HG03097 (cell line): Measurements from ENCODE around the gene MYH9.
"Not testable (repeated sequence)": the region's sequence is repeated elsewhere in the genome, so short reads cannot be mapped to it uniquely, and the experiment has no call there.

Source experiments
- ATAC-seq: cut with Tn5 transposase; IDR thresholded peaks from one replicate; pipeline ENCODE4 v1.9.1; 2021; ENCODE audit not compliant: unreplicated experiment, low FRiP score

The MYH9 gene

DNA sequence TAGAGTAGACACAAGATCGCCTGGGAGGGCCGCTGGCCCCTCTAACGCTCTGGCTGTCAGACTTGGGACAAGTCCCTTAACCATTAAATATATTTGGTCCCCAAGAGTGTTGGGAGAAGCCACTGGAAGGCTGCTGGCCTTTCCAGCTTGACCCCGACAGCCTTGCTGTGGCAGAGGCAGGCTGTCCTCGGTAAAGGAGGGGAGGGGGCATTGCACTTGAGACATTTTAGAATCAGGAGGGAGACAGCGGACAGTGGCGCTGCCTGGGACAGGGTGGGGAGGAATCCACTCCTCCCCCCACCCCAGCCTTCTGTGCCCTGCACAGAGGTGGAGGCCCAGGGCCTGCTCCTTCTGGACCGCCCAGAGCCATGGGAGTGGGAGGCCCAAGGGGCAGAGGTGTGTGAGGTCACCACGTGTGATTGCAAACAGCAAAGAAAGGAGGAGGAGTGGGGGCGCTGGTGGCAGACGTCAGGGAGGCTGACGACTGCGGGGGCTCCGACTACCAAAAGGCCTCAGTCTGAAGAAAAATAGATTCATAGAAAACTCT is 105.9 kb downstream of the MYH9 start:
- no peak for ATAC-seq

GRCh38 chr22:36280379-36280778 is 107.4 kb downstream of the MYH9 start:
- ATAC-seq, result no peak

GRCh38 chr22:36279219-36279666 is 108.5 kb downstream of the MYH9 start:
- ATAC-seq, result no peak

DNA sequence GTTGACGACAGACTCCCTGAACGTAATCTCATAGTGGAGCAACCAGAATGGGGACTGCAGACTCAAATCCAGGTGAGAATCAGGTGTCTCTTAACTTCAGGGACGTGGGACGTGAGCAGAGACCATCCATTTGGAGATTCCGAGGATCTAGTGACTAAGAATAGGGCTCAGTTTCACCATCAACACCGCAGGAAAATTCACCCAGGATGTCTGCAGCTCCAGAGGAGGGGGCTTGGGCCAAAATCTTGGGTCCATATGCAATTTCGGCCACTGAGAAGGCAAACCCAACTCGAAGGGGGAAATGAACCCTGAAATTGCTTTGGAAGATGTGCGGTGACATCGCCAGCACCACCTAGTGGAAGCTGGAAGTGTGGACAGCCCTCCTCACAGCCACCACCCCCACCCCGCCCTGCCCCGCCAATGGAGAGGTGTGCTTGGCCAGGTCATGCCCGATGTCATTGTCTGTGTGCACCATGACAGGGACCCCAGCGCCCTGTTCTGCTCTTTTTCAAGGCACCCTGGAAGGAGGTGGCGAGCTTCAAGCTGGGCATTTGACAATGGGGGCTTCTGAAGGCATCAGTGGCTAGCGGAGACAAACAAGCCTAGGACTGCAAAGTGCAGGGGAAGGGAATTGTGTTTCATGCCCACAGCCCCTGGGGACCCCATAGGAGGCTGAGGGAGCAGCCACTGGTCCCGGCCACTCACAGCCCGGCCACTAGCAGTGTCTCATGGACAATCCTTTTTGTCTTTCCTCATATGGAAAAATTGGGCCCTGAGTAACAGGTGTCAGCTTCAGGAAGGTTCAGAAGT is 110.1 kb downstream of the MYH9 start:
- ATAC-seq, result no peak

DNA sequence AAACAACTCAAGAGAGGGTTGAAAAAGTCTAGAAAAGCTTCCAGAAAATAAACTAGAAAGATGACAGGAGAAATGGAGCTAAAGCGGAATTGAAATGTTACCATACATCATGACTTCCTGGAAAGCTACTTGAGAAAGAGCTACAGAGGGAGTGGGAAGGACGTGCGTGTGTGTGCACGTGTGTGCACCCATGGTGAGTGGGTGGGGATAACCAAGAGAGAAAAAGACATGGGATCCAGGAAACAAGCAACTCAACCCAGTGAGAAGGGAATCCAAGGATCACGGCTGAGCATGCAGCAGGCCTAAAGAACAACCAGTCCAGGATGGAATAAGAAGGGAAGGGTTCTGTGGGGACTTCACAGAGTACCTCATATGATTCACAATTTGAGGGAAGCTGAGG is 113.2 kb downstream of the MYH9 start:
- ATAC-seq, result no peak

DNA sequence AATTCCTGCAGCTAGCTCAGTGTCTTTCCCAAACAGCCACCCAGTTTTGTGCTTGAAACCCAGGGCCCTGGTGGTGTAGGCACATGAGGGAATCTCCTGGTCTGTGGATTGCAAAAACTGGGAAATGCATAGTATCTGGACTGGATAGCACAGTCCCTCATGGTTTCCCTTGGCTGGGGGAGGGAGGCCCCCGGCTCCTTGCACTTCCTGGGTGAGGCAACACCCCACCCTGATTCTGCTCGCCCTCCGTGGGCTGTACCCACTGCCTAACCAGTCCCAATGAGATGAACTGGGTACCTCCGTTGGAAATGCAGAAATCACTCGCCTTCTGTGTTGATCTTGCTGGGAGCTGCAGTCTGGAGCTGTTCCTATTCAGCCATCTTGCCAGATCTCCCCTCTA is 115.8 kb downstream of the MYH9 start:
- not testable (repeated sequence) for ATAC-seq

DNA sequence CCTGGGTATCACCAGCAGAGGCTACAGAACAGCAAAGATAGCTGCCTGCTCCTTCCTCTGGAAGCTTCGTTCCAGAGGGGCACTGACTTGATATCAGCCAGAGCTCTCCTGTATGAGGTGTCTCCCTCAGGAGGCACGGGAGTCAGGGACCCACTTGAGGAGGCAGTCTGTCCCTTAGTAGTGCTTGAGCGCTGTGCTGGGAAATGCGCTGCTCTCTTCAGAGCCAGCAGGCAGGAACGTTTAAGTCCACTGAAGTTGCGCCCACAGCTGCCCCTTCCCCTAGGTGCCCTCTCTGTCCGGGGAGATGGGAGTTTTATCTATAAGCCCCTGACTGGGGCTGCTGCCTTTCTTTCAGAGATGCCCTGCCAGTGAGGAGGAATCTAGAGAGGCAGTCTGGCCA is 116.5 kb downstream of the MYH9 start:
- not testable (repeated sequence) for ATAC-seq

- ATAC-seq, result no peak
These were observed 119.8 kb downstream of the MYH9 start for GRCh38 chr22:36267896-36268485.

- ATAC-seq, result no peak
These were observed 120.7 kb downstream of the MYH9 start for GRCh38 chr22:36267058-36267457.

DNA sequence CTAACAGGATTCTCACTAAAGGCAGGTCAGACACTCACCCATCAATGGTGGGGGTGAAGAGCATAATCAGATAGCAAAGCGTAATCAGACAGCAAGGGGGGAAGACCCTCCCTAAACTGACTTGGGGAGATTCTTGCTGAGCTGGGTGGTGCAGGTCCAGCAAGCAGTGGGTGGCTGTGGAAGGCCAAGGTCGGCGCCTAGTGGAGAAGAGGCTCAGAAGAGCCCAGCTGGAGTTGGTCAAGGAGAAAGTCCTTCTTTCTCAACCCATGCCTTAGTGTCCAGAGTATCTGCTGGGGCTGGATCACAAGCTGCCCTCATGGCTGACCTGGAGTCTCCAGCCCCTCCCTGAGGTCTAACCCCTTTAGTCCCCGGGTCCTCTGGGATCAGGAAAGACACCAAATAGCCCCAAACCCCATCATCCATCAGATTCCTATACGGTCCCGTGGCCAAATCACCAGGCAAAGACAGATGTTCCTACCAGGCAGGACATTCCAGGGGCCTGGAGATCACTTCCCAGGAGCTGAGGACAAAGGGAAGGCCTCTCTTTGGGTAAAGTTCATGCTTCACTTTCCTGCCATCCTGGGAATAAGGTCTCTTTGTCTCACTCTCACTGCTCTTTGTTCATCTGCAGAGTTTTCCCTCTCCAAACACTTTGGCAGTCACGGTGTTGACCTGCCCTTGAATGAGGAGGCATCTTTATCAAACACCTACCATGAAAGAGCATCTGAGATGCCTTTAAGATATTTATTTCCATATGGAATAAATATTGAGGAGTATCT is 123.7 kb downstream of the MYH9 start:
- ATAC-seq, result not testable (repeated sequence)

DNA sequence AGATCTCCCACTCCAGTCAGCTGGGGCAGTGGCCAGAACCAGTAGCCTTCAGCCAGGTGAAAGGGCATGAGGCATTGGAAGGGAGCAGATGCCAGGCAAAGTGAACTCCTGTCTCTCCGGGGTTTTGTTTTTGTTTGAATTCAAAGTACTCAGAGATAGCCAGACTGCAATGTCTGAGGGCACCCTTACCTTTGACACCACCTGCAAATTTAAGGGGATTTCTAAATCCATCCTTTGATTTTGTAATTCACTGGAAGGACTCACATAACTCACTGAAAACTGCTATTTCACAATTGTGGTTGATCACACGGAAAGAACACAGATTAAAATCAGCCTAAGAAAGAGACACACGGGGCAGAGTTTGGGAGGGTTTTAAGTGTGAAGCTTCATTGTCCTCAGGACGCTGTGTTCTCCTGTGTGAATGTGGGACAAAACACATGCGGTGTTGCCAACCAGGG is 124.5 kb downstream of the MYH9 start:
- not testable (repeated sequence) for ATAC-seq

DNA sequence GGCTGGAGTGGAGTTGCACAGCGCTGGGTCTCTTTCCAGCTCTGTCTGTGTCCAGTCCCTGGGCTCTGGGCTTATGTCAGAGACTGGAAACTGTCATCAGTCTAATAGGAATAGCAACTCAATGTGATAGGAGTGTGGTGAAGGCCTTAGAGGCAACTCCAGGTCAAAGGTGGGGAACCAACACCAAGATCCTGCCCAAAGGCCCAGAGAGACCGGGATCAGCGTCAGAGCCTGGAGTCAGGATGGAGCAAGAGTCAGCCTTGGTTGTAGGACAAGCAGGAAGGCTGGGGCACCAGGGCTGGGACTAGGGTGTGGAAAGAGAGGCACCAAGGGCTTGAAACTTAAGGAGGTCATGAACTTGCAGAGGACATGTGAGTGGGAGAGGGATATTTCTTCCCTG is 125.5 kb downstream of the MYH9 start:
- not testable (repeated sequence) for ATAC-seq

DNA sequence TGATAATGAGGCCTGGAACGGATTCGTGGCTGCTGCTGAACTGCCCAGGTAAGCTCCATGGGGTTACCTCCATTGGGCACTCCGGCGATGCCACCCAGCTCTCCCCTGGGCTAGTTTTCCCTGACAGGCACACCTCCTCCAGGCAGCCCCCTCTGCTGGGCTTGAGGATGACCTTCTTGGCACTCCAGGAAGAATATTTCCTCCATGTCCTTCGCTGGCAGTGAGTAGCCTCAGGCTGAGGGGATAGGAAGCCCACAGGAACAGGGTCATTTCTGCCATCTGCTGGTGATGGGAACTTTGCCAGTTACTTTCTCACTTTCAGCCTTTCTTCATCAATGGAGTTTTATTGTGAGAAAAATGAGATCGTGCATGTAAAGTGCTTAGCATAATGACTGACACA is 126.1 kb downstream of the MYH9 start:
- ATAC-seq, result not testable (repeated sequence)

DNA sequence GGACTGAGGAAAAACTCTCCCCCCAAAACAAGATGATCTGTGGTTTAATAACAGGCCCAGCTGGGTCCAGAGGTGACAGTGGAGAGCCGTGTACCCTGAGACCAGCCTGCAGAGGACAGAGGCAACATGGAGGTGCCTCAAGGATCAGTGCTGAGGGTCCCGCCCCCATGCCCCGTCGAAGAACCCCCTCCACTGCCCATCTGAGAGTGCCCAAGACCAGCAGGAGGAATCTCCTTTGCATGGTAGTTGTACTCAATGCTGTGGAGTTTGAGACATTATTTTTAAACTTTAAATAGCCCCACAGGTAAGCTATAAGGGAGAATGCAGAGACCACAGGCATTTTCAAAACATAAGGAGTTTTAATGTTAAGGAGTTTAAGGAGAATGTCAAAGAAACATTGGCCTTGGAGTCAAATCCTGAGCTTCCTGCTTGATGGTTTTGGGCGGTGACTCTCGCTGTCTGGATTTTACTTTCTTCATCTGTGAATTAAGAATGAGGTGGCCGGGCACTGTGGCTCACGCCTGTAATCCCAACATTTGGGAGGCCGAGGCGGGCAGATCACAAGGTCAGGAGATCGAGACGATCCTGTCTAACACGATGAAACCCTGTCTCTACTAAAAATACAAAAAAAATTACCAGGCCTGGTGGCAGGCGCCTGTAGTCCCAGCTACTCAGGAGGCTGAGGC is 128.0 kb downstream of the MYH9 start:
- ATAC-seq, result no peak

DNA sequence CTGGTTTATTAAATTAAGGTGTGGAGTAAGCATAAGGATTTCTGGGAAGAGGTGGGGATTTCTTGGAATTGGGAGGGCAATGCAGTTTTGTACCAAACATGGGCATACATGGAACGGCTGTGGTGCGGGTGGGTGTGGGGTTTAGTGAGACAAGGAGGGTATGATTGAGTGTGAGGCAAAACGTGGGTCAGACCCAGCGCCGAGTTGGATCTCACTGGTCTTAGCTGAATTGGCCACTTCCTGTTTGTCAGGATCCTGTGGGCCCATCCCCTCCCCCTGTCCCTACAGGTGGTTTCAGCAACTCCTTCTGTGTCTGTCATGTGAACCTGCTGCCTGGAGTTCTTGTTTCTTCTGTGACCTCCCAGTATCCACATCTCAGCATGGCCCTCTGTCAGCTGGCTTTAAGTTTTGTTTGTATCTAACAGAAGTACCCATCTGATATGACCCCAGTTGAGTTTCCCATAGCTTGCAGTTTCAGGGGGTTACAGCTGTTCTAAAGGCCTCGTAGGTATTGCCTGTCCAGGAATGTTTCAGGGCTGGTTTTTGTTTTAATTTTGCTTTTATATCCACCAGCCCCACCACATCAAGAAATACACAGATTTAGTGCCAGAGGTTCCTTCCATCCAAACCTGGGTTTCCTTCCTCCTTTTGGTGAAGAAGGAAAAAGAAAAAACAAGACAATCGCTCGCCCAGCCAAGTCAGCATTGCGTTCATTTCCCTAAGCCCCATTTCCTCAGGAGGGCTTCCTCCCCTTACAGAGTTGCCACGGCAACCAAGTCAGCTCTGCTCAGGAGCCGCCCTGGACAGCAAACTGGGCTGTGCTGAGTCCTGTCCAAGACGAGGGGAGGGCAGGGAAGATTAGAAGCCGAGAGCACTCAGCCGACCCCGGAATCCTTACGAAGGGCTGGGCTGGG is 128.8 kb downstream of the MYH9 start:
- ATAC-seq, result no peak

GRCh38 chr22:36257948-36258670 is 129.7 kb downstream of the MYH9 start:
- no peak for ATAC-seq

DNA sequence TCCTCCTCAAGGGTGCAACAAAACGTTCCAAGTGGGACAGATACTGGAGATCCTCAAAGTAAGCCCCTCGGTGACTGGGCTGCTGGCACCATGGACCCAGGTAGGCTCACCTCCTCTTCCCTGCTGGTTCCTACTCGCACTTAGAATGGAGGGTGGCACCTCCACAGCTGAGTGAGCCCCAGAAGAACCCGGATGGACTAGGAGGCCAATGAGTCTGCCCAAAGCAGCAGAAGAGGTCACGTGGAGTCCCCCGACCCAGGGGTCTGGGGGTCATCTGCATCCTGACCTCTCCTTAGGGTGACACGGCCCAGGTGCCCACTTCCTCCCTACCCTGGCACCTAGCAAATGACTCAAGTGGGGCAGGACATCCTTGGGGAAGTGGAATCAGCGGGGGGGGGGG is 130.5 kb downstream of the MYH9 start:
- no peak for ATAC-seq

GRCh38 chr22:36256478-36256877 is 131.3 kb downstream of the MYH9 start:
- no peak for ATAC-seq

GRCh38 chr22:36255572-36255971 is 132.2 kb downstream of the MYH9 start:
- not testable (repeated sequence) for ATAC-seq
